Suprapubic skin (tissue), 4 donors: Measurements from ENCODE around the gene CNTFR.

Experiments
- CTCF ChIP-seq, 2 donors: fragments of 200-600 bp in 1 of 2; fragments of 450-650 bp in 1 of 2; sonication (generic) in 1 of 2; IDR thresholded peaks; one replicate each; pipeline ENCODE4 v1.5.1; 2016 to 2019; ENCODE audit warnings: antibody characterized with exemption in 2 of 2, mild to moderate bottlenecking in 1 of 2, moderate library complexity in 1 of 2
- POLR2A ChIP-seq, 2 donors: fragments of 450-650 bp; IDR thresholded peaks; one replicate each; pipeline ENCODE4 v1.6.1; 2017; ENCODE audit warnings: antibody characterized with exemption in 2 of 2, mild to moderate bottlenecking in 2 of 2, moderate library complexity in 2 of 2
- POLR2AphosphoS5 ChIP-seq, 3 donors: sonication (generic); formaldehyde crosslinking; IDR thresholded peaks; one replicate each; pipeline ENCODE4 v1.6.1; 2017; ENCODE audit warnings: antibody characterized with exemption in 3 of 3

- TF ChIP-seq POLR2AphosphoS5 (IDR thresholded peaks at IDR 0.05) (no peak), POLR2A (IDR thresholded peaks at IDR 0.05) (no peak), CTCF (IDR thresholded peaks at IDR 0.05) (no peak)
These were observed 70.6 kb downstream of the CNTFR start for GRCh38 chr9:34518896-34519295.
